CD4-positive, alpha-beta T cell treated with Interleukin-15 for 4 hours (primary cell): Measurements from ENCODE around the gene GGT6.

Source experiments
- DNase-seq: peaks from one replicate; pipeline ENCODE4 v3.0.0-alpha.2; 2020; ENCODE audit warnings: low spot score

The GGT6 gene

GRCh38 chr17:4537451-4538235 is 22.7 kb downstream of the GGT6 start:
- DNase-seq, result no peak

- DNase-seq, result no peak
Measured at GRCh38 chr17:4536742-4537411, 23.5 kb downstream of the GGT6 start.

- DNase-seq, result no peak
Measured at GRCh38 chr17:4536259-4536741, 24.1 kb downstream of the GGT6 start.

- no peak for DNase-seq
Measured at GRCh38 chr17:4535667-4536258, 24.6 kb downstream of the GGT6 start.

GRCh38 chr17:4534928-4535666 is 25.3 kb downstream of the GGT6 start:
- no peak for DNase-seq

- no peak for DNase-seq
Measured at GRCh38 chr17:4534515-4534914, 25.9 kb downstream of the GGT6 start.

GRCh38 chr17:4533523-4534504 is 26.6 kb downstream of the GGT6 start:
- DNase-seq, result no peak

- DNase-seq, result no peak
Measured at GRCh38 chr17:4532860-4533522, 27.4 kb downstream of the GGT6 start.

- no peak for DNase-seq
Measured at GRCh38 chr17:4531988-4532736, 28.2 kb downstream of the GGT6 start.

- DNase-seq, result no peak
Measured at GRCh38 chr17:4530799-4531730, 29.3 kb downstream of the GGT6 start.

GRCh38 chr17:4529533-4530152 is 30.7 kb downstream of the GGT6 start:
- no peak for DNase-seq

GRCh38 chr17:4527566-4528125 is 32.7 kb downstream of the GGT6 start:
- no peak for DNase-seq

GRCh38 chr17:4527134-4527533 is 33.2 kb downstream of the GGT6 start:
- DNase-seq, result no peak

- DNase-seq, result no peak
Measured at GRCh38 chr17:4525691-4526397, 34.5 kb downstream of the GGT6 start.

- no peak for DNase-seq
Measured at GRCh38 chr17:4523946-4524345, 36.4 kb downstream of the GGT6 start.

- no peak for DNase-seq
Measured at GRCh38 chr17:4522661-4523060, 37.7 kb downstream of the GGT6 start.

GRCh38 chr17:4520894-4521600 is 39.3 kb downstream of the GGT6 start:
- DNase-seq, result no peak
